ENCODE measurements around the gene SLC34A3. TPM values are rescaled to one million over a fixed set of nuclear protein-coding genes. Genes with fewer than 3 reads are reported as not detected.

SLC34A3 gene
- total RNA-seq, 1 donor from 2014 or later = not detected

- no peak for DNase-seq (ENCODE audit: low spot score)
- no peak overlapping the region for H3K4me3 ChIP-seq
- H3K9ac ChIP-seq = no peak overlapping the region
- peaks cover 73% of the 10 kb centered on the region for H4K20me1 ChIP-seq (ENCODE audit: low read depth)
- no peaks in the 10 kb centered on the region for H3K9me3 ChIP-seq (ENCODE audit: low read depth)
- H3K4me1 ChIP-seq = peaks cover 7% of the 10 kb centered on the region
- no peak overlapping the region for H3K4me3 Mint-ChIP-seq
- H3K36me3 ChIP-seq = no peaks in the 10 kb centered on the region
- H3K27me3 Mint-ChIP-seq (ENCODE audit: insufficient read depth, low read depth) = peaks cover 4% of the 10 kb centered on the region
- H3F3A ChIP-seq (ENCODE audit: low read depth) = no peaks in the 10 kb centered on the region
- H3K27ac ChIP-seq = no peak overlapping the region
- no peak overlapping the region for H3K4me2 ChIP-seq
- no peak overlapping the region for H2AFZ ChIP-seq (replicated peaks)
- H3K4me1 Mint-ChIP-seq = peaks cover 14% of the 10 kb centered on the region
- no peaks in the 10 kb centered on the region for H3K9me3 Mint-ChIP-seq
- TF ChIP-seq CTCF (IDR thresholded peaks at IDR 0.05) = no peak
- TF ChIP-seq EZH2 (IDR thresholded peaks at IDR 0.05) = no peak
- no peak for TF ChIP-seq EZH2phosphoT487 (IDR thresholded peaks at IDR 0.05)
- no peaks in the 10 kb centered on the region for H3K36me3 Mint-ChIP-seq
- peaks cover 24% of the 10 kb centered on the region for H3K79me2 ChIP-seq (ENCODE audit: low read depth)
- H3K27ac Mint-ChIP-seq = no peak overlapping the region
- H3K27me3 ChIP-seq = peaks cover 7% of the 10 kb centered on the region
Observed at GRCh38 chr9:137195525-137196220, 35.0 kb upstream of the SLC34A3 start.

- Histone ChIP-seq H3F3A (ENCODE audit: low read depth) (peaks cover 17% of the 10 kb centered on the region), H3K79me2 (ENCODE audit: low read depth) (peaks cover 38% of the 10 kb centered on the region), H2AFZ (replicated peaks) (no peak overlapping the region), H3K9me3 (ENCODE audit: low read depth) (no peaks in the 10 kb centered on the region), H3K36me3 (no peaks in the 10 kb centered on the region), H3K9ac (no peak overlapping the region), H3K4me1 (peaks cover 12% of the 10 kb centered on the region), H3K4me3 (no peak overlapping the region), H4K20me1 (ENCODE audit: low read depth) (peaks cover 71% of the 10 kb centered on the region), H3K4me2 (no peak overlapping the region), H3K27me3 (peaks cover 7% of the 10 kb centered on the region), H3K27ac (no peak overlapping the region)
- DNase-seq (ENCODE audit: low spot score) = no peak
- H3K9me3 Mint-ChIP-seq = no peaks in the 10 kb centered on the region
- peaks cover 10% of the 10 kb centered on the region for H3K27me3 Mint-ChIP-seq (ENCODE audit: insufficient read depth, low read depth)
- no peak overlapping the region for H3K27ac Mint-ChIP-seq
- H3K36me3 Mint-ChIP-seq = peaks cover 4% of the 10 kb centered on the region
- H3K4me1 Mint-ChIP-seq = peaks cover 20% of the 10 kb centered on the region
- H3K4me3 Mint-ChIP-seq = peak overlapping the region; percentile 63
- no peak for TF ChIP-seq EZH2phosphoT487 (IDR thresholded peaks at IDR 0.05)
Observed at GRCh38 chr9:137198051-137198901, 32.4 kb upstream of the SLC34A3 start.

- no peak overlapping the region for H2AFZ ChIP-seq (replicated peaks)
- H3K79me2 ChIP-seq (ENCODE audit: low read depth) = peaks cover 44% of the 10 kb centered on the region
- Mint-ChIP-seq H3K27ac (no peak overlapping the region), H3K4me1 (peaks cover 18% of the 10 kb centered on the region), H3K4me3 (peak overlapping the region; percentile 63), H3K9me3 (no peaks in the 10 kb centered on the region), H3K36me3 (peaks cover 4% of the 10 kb centered on the region), H3K27me3 (ENCODE audit: insufficient read depth, low read depth) (peaks cover 8% of the 10 kb centered on the region)
- no peak for DNase-seq (ENCODE audit: low spot score)
- no peaks in the 10 kb centered on the region for H3K9me3 ChIP-seq (ENCODE audit: low read depth)
- no peaks in the 10 kb centered on the region for H3K36me3 ChIP-seq
- peaks cover 71% of the 10 kb centered on the region for H4K20me1 ChIP-seq (ENCODE audit: low read depth)
- no peak overlapping the region for H3K4me2 ChIP-seq
- TF ChIP-seq EZH2 (IDR thresholded peaks at IDR 0.05) (no peak), CTCF (IDR thresholded peaks at IDR 0.05) (no peak), EZH2phosphoT487 (IDR thresholded peaks at IDR 0.05) (no peak)
- H3K27me3 ChIP-seq = peaks cover 7% of the 10 kb centered on the region
- no peak overlapping the region for H3K27ac ChIP-seq
- H3K4me1 ChIP-seq = peaks cover 12% of the 10 kb centered on the region
- peaks cover 24% of the 10 kb centered on the region for H3F3A ChIP-seq (ENCODE audit: low read depth)
- H3K4me3 ChIP-seq = no peak overlapping the region
- no peak overlapping the region for H3K9ac ChIP-seq
Observed at GRCh38 chr9:137198902-137199283, 31.8 kb upstream of the SLC34A3 start.

All from neural progenitor cell (in vitro differentiated cells).